GM11168 (cell line): ENCODE results near the gene OR2V1.
"Not testable (repeated sequence)": the region's sequence is repeated elsewhere in the genome, so short reads cannot be mapped to it uniquely, and the experiment has no call there.

Experiments
- in situ Hi-C: fragments of 300-500 bp; cut with MboI; formaldehyde crosslinking; loops from one replicate; pipeline ENCODE4 v1.12.0; 2022; ENCODE audit warnings: low sequenced_read_pairs; ENCODE audit not compliant: unreplicated experiment

OR2V1 gene

DNA sequence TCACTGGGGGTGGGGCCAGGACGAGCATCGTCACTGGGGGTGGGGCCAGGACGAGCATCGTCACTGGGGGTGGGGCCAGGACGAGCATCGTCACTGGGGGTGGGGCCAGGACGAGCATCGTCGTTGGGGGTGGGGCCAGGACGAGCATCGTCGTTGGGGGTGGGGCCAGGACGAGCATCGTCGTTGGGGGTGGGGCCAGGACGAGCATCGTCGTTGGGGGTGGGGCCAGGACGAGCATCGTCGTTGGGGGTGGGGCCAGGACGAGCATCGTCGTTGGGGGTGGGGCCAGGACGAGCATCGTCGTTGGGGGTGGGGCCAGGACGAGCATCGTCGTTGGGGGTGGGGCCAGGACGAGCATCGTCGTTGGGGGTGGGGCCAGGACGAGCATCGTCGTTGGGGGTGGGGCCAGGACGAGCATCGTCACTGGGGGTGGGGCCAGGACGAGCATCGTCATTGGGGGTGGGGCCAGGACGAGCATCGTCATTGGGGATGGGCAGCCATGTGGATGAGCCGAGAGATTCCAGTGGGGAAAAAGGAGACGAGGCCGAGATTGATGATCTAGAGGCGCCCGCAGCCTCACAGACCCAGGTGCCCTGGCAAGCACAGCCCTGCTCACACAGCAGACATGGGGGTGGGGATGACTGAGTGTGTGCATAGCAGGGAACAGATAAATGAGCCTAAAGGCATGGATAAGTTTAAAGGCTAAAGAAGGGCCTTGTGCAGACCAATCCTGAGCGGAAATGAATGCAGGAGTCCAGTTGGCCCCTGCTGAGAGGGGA, 30.0 kb upstream of the OR2V1 start:
- in situ Hi-C loops, result not testable (repeated sequence)

DNA sequence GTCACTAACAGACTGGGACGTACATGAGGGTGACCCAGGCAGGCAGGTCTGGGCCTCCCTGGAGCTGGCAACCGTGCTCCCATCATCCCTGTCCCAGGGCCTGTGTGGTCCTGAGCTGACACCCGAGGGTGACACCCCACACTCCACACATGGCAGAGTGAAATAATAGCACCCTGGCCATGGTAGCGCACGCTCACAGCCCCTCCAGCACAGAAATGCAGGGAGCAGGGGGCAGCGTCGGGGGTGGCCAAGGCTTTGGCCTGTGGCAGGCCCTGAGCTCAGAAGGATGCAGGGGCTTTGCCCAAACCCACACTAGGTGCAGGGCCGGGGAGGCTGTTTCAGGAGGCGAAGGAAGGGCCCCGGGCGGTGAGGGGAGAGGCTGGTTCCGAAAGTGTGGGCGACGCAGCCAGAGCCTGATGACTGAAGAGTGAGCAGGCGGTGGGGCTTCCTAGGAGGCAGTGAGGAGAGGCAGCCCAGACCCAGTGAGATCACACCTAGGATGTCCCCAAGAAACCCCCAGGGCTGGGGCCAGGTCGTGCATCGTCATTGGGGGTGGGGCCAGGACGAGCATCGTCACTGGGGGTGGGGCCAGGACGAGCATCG, 29.3 kb upstream of the OR2V1 start:
- in situ Hi-C loops, result no loop called here

DNA sequence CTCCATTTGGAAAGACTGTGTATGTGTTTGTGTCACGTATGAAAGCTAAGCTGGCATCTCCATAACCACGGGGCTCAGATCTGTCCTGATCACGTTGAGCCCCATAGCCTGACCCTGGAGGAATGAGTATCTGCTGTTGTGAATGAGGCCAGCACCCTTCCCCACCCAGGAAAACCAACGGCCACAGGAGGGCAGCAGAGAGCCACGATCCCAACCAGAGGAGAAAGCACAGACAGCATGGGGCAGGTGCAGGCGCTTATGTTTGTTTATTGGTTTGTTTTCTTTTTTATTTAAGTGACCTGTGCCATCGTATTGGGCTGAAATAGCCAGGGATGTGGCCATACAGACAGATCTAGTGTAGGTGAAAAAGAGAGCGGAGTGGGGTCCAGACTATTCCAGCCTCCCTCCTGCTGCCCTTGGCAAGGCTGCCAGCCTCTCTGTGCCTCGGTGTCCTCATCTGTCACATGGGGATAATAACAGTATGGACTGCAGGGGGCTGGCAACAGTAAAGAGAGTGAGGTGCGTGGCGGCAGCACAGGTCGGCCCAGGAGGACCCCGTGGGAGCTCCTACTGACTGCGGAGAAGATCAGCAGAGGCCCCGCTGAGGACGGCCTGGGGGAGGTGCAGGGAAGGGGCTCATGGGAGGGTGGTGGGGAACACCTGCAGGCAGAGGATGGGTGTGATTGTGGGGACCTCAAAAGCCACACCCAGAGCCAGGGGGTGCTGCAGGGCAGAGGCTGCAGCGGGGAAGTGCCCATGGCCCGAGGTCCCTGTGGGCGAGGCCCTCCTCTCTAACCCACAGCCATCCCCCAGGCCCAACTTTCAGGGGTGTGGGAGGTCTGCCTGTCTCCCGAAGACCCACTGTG, 28.6 kb upstream of the OR2V1 start:
- in situ Hi-C loops, result loop anchor here (10.0 kb wide), 1 partner anchor 365 kb away; no protein-coding TSS in a partner anchor

DNA sequence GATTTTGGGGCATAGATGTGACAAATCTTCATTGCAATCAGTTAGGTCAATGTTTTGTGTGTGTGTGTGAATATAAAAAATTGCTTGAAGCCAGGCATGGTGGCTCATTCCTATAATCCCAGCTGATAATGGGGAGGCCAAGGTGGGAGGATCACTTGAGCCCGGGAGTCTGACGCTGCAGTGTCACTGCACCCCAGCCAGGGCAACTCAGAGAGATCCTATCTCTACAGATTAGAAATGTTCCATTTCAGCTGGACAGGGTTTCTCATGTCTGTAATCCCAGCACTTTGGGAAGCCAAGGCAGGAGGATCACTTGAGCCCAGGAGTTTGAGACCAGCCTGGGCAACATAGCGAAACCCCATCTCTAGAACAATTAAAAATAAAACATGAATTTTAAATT, 27.9 kb upstream of the OR2V1 start:
- in situ Hi-C loops, result loop anchor here (10.0 kb wide), 1 partner anchor 364 kb away; no protein-coding TSS in a partner anchor

DNA sequence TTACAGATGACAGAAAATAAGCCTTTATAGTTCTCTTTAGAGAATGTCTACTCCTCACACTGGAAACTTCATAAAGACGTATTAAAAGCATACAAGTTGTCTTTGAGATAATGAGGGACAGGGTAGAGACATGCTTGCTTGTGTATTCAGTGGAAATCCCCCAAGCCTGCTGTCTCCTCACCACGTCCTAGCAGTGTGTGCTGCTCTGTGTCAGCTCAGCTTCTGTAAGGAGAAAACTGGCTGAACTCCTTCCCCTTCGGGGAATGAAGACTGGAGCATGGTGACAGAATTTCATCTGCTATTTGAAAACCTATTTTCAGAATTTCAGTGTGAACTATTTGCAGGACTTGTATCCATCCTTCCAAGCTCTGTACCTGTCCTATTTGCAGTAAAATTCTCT, 25.8 kb upstream of the OR2V1 start:
- in situ Hi-C loops, result loop anchor here (10.0 kb wide), 1 partner anchor 362 kb away; no protein-coding TSS in a partner anchor

DNA sequence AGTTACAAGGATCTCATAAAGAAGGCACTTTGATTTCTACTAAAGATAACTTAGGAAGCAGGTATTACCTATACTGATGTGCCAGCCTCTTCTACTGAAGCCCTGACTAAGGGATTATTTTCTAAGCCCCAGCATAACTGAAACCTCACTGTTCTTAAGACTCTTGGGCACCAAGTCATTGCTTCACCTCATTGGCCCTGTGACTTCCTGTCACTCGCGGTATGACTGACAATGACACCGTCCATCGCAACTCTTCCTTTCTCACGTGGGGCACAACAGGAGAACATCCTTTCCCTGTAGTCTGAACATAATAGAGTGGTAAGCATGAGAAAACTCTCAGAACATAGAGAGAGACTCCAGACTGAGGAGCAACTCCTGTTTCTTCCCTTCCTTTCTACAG, 22.8 kb upstream of the OR2V1 start:
- in situ Hi-C loops, result loop anchor here (10.0 kb wide), 1 partner anchor 359 kb away; no protein-coding TSS in a partner anchor

DNA sequence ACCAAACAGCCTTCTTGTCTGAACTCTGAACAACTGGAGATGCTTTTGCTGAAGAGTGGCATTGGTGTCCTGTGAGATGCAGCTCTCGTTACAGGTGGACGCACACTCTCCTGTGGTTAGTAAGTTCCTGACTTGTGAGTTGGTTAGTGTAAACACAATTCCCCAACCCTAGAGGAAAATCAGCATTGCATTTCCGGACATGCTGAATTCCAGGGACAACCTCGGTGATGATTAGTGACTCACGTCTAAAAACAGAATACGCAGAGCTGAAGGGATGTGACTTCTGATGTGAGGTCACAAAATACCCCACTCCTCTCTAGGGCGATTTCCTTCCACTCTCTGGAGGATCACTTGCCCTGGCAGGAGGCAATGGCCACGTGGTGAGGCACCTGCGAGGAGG, 21.4 kb upstream of the OR2V1 start:
- in situ Hi-C loops, result loop anchor here (10.0 kb wide), 1 partner anchor 358 kb away; no protein-coding TSS in a partner anchor

DNA sequence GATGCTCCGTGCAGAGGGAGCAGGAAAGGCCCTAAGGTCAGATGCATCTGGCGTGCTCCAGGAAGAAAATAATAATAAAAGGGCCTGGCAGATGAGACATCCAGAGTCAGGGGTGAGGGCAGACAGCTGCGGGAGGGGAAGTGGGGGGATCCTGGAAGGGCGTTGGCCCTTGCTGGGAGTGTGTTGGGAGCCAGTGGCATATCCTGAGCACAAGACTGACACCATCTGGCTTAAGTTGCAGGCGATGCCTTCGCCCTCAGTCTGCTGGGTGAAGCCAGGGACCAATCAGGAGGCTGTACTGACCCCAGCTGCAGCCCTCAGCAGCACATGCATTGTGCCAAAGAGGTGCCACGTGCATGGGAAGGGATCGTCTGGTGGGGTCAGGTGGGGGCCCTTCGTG, 20.2 kb upstream of the OR2V1 start:
- in situ Hi-C loops, result loop anchor here (10.0 kb wide), 1 partner anchor 356 kb away; no protein-coding TSS in a partner anchor

DNA sequence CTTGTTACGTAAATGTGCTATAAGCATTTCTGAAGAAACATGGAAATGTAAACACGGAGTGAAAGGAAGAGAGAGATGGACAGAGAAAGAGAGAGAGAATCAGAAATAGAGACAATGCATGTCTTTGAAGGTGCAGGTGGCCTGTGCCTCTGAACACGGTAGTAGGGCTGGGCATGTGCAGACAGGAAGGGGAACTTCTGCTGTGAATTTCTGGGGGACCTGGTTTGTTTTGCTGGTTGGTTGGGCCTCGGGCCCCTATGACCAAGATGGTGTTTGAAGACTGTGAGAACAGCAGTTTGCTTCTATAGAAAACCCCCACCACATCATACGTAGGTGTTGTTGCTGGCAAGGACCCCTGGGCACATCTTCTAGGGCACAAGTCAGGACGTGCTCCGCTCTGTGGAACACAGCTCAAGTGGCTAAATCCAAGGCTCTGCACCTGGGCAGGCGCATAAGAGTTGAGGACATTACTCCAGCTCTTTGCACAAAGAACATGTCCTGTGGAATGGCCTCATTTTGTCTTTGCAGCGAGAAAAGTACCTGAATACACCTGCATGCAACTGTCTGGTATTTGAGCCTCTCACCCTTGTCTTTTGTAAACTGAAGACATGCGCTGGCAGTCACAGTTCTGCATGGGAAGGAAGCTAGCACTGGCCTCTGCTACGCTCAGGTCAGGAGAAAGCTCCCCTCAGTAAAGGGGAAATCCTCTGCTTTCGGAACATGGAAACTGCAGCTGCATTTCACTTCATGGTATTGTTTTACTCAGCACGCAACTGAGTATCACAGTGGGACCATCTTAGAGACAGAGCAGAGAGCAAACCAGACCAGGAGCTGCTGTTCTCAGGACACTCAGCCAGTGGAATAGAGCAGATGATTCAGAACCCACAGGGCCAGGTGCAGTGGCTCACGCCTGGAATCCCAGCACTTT, 19.1 kb upstream of the OR2V1 start:
- in situ Hi-C loops, result loop anchor here (10.0 kb wide), 1 partner anchor 355 kb away; no protein-coding TSS in a partner anchor

DNA sequence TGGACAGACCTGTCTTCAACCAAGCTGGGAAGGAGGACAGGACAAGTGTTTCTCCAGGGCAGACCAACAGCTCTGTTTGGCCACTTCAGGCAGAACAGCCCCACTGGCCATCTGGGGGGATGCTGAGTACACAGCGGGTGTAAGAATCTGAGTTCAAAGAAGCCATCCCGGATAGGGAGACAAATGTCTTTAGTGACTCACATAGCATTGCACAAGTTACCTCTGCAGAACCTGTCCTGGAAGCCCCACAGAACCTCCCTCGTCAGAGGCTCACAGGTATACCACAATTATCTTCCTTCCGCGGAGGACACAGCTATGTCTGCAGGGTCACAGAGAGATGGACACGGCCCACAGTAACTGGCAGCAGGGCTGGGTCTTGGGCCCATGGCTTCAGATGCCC, 18.4 kb upstream of the OR2V1 start:
- in situ Hi-C loops, result no loop called here

DNA sequence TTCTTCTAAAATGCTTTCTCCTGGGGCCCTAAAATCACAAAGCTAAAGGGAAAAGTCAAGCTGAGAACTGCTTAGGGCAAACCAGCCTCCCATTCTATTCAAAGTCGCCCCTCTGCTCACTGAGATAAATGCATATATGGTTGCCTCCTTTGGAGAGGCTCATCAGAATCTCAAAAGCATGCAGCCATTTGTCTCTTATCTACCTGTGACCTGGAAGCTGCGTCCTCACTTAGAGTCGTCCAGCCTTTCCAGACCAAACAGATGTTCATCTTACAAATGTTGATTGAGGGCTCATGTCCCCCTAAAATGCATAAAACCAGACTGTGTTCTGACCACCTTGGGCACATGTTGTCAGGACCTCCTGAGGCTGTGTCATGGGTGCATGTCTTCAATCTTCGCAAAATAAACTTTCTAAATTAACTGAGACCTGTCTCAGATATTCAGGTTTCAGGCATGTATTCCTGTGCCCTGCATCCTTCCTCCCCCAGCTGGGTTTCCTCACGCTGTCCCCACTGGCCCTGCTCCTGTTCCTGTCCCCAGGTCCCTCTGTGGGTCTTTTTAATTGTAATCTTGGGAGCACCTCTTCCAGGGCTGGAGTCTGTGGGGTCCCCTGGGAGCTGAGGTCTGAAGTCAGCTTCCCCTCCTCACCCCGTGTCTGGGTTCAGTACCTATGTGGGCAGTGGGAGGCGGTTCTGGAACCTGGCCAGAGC, 16.1 kb upstream of the OR2V1 start, which contains the start of gene OR2V2:
OR2V2 (plus strand) TSS at position 660 of the 710 bp plus-strand sequence. CDS start 7,357 bp downstream, outside the sequence.
- in situ Hi-C loops, result not testable (repeated sequence)

DNA sequence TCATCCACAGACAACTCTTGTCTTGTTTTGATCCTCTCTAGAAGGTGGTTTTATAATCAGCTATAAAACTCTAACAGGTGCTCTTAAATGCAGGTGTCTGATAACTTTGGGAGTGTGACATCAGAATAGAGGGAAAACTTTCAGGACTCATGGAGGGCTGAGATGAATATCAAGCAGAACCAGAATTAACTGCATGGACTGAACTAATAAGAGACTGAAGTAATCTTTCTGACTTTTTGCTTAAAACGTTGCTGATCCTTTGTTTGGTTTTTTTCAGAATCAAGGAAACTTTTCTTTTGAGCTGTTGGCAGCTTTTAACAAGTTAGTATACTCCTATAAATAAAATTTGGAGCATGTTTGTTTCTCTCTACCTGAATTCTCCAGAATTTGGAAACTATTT, 14.2 kb upstream of the OR2V1 start:
- in situ Hi-C loops, result no loop called here

DNA sequence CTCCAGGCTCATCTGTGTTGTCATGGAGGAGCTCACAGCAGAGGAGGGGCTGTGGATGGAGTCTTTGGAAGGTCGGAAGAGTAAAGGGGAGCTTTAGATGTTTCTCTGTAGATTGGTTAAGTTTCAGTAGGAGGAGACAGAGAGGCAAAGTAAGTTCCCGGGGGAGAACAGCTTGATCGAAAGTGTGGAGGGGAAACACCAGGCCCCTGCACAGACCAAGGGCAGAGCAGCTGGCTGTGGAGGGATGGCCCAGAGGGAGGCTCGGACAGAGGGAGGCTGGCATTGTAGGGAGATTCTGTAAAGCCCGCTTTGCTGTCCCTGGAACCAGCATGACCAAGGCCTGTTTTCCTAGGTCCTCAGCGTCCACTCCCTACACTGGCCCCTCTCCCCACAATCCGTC, 11.1 kb upstream of the OR2V1 start:
- in situ Hi-C loops, result no loop called here

DNA sequence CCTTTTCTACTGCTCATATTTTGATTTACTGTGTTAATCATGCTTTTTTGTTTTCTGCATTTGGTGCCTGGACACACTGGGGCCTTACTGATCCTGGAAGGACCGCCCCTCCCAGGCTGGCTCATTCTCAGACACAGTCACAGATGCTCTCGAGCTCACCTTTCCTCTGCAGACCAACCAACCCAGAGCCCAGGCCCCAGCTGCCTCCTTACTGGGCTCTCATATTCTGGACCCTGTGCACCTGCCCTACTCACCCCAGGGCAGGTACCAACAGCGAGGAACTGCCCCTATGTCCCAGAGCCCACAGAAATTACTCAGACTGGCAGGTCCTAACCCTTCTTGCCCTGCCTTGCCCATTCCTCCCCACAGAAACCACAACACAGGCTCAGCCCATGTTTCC, 9.8 kb upstream of the OR2V1 start:
- in situ Hi-C loops, result no loop called here

DNA sequence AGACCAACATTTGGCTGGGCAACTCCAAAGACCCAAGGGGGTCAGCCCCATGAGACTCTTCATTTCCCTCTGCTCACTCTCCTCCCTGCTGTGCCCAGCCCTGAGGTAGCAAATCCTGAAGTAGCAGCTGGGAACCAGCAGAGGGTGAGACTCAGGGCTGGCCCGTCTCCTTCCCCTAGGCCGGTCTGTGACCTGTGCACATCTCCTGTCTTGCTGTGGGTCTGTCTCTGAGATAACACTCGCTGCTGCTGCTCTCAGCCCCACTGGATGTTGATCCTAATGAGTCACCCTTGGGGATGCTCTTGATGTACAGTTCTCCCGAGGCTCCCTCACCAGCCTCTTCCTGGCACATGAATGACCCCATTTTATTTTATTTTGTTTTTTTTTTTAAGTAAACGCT, 7.3 kb upstream of the OR2V1 start:
- in situ Hi-C loops, result no loop called here

DNA sequence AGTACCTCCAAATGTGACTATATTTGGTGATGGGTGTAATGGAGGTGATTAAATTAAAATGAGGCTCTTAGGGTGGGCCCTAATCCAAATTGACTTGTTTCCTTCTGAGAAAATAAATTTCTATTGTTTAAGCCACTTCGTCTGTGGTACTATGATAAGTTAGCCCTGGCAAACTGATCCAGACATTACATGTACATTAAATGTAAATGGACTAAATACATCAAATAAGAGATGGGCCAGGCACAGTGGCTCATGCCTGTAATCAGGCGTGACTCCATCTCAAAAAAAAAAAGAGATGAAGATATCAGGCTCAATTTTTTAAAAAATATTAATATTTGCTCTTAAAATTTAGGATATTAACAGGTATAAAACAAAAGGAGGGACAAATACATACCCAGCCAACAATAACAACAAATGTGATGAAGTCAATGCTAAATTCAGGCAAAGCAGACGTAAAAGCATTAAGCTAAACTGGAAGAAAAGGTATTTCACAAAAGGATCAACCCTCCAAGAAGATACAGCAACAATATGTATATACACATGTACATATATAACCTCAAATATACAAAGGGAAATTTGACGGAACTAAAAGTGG, 5.5 kb upstream of the OR2V1 start:
- in situ Hi-C loops, result no loop called here

DNA sequence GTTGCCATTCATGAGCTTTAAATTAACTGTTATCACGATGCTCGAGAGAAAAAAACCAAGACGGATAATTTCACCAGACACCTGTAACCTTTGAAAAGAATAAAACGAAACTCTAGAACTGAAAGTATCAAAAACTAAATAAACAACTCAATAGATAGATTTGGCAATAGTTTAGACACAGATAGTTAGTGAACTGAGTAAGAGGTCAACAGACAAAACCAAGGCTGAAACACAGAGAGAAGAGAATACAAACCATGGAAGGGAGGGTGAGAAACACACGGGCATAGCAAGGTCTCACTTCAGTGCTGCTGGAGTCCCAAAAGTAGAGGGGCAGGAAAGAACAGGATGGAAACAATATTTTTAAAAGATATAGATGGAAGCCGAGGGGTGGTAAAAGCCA, 3.3 kb upstream of the OR2V1 start:
- in situ Hi-C loops, result no loop called here

DNA sequence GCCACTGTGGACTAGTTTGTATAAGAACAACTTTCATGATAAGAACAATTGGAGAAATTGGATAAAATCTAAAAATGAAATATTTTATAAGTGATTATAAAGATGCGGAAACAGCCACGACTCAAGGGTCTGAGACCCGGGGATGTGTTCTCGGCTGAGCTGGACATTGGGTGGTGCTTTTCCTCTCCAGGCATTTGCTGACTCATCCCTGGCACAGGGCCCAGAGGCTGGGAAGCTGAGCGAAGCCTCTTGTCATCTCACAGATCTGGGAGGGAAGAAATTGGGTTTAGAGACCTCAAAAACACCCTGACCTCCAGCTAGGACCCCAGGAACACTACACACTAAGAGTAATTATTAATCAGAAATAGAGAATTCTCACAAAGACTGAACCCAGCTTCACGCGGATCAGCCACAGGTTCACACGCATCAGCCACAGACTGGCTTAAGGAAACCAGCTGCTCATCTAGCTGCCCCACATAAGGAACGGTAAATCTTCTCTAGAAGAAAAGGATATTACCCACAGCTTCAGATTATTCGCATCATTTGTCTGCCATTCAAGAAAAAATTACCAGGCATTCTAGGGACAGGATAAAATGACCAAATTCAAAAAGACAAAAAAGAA, 2.8 kb upstream of the OR2V1 start:
- in situ Hi-C loops, result no loop called here
